ENCODE measurements around the gene CDK19. TPM values are rescaled to one million over a fixed set of nuclear protein-coding genes. Genes with fewer than 3 reads are reported as not detected.

The CDK19 gene
- total and polyA plus RNA-seq, 9 of the 15 experiments (the other 6 are each of a cell fraction or from before 2014, with no cell fraction given): 3.8 to 15.2 (median 7.4) TPM

DNA sequence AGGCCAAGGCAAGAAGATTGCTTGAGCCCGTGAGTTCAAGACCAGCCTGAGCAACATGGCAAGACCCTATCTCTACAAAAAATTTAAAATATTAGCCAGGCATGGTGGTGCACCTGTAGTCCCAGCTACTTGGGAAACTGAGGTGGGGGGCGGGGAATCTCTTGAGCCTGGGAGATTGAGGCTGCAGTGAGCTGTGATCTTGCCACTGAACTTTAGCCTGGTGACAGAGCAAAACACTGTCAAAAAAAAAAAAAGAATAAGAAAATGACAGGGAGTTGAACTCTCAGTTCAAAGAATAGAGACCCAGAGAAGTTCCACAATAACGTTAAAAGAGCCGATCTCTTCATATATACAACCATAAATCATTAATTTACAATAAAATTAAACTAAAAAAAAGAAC is 34.5 kb upstream of the CDK19 start:
- TF ChIP-seq, protein P1, sequence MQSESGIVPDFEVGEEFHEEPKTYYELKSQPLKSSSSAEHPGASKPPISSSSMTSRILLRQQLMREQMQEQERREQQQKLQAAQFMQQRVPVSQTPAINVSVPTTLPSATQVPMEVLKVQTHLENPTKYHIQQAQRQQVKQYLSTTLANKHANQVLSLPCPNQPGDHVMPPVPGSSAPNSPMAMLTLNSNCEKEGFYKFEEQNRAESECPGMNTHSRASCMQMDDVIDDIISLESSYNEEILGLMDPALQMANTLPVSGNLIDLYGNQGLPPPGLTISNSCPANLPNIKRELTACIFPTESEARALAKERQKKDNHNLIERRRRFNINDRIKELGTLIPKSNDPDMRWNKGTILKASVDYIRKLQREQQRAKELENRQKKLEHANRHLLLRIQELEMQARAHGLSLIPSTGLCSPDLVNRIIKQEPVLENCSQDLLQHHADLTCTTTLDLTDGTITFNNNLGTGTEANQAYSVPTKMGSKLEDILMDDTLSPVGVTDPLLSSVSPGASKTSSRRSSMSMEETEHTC (IDR thresholded peaks at IDR 0.05): no peak
- TF ChIP-seq ZNF347 (CRISPR knock-in tag; IDR thresholded peaks at IDR 0.05; ENCODE audit: low read depth) (no peak), ZNF274 (IDR thresholded peaks at IDR 0.05; ENCODE audit: borderline replicate concordance, low read depth, low read length) (no peak), ZNF764 (CRISPR knock-in tag; IDR thresholded peaks at IDR 0.05; ENCODE audit: low read depth) (no peak), ZNF644 (tag; IDR thresholded peaks at IDR 0.05; ENCODE audit: low read depth) (no peak)
- TF ChIP-seq, protein P2, sequence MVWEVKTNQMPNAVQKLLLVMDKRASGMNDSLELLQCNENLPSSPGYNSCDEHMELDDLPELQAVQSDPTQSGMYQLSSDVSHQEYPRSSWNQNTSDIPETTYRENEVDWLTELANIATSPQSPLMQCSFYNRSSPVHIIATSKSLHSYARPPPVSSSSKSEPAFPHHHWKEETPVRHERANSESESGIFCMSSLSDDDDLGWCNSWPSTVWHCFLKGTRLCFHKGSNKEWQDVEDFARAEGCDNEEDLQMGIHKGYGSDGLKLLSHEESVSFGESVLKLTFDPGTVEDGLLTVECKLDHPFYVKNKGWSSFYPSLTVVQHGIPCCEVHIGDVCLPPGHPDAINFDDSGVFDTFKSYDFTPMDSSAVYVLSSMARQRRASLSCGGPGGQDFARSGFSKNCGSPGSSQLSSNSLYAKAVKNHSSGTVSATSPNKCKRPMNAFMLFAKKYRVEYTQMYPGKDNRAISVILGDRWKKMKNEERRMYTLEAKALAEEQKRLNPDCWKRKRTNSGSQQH (CRISPR knock-in tag; IDR thresholded peaks at IDR 0.05): no peak
- TF ChIP-seq, protein P3, sequence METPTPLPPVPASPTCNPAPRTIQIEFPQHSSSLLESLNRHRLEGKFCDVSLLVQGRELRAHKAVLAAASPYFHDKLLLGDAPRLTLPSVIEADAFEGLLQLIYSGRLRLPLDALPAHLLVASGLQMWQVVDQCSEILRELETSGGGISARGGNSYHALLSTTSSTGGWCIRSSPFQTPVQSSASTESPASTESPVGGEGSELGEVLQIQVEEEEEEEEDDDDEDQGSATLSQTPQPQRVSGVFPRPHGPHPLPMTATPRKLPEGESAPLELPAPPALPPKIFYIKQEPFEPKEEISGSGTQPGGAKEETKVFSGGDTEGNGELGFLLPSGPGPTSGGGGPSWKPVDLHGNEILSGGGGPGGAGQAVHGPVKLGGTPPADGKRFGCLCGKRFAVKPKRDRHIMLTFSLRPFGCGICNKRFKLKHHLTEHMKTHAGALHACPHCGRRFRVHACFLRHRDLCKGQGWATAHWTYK (CRISPR knock-in tag; IDR thresholded peaks at IDR 0.05): no peak
- H3K27me3 ChIP-seq (ENCODE audit: control insufficient read depth in 2 of 2, insufficient read depth in 2 of 2, low read length in 2 of 2): peaks cover 0 to 3% of the 10 kb centered on the region in 2 experiments; a peak in 1 of 5 replicates
- DNase-seq (ENCODE audit: extremely low read depth in 1 of 4, low spot score in 3 of 4) (no peak), ATAC-seq (no peak), FAIRE-seq (no peak)
- H3K4me1 ChIP-seq (replicated peaks in 1 of 2; ENCODE audit: control insufficient read depth in 2 of 2, insufficient read depth in 2 of 2, low read length in 2 of 2): no peaks in the 10 kb centered on the region
- no peak overlapping the region for H3K9ac ChIP-seq (ENCODE audit: insufficient read depth in 1 of 2, low read depth in 2 of 2, low read length in 2 of 2)
- no peaks in the 10 kb centered on the region for H3K79me2 ChIP-seq (ENCODE audit: control insufficient read depth, insufficient read depth, low read length)
- in situ Hi-C loops (cut with MboI) (no loop called here), intact Hi-C loops (cut with micrococcal nuclease) (no loop called here)
- no peak overlapping the region for H3K4me2 ChIP-seq (ENCODE audit: insufficient read depth, low read length)
- no peak overlapping the region for H3K27ac ChIP-seq (ENCODE audit: extremely low read depth, low read depth, low read length)
- no peak overlapping the region for H2AFZ ChIP-seq (ENCODE audit: low read depth, low read length)
- POLR2A ChIA-PET: interaction anchor here (0.6 to 2.3 kb wide), 4 partner anchors 25 to 291 kb away, joined by 3 to 8 read pairs (median 4); partner anchors contain the start of gene AMD1
- no peaks in the 10 kb centered on the region for H3K36me3 ChIP-seq (ENCODE audit: control insufficient read depth, insufficient read depth, low read length)
- H3K9me3 ChIP-seq (replicated peaks; ENCODE audit: control insufficient read depth, insufficient read depth, low read depth, low read length): no peaks in the 10 kb centered on the region
- BruUV-seq (replicated peaks): no TSS peak
- no peaks in the 10 kb centered on the region for H4K20me1 ChIP-seq (replicated peaks; ENCODE audit: control insufficient read depth, insufficient read depth, low read length)
- CTCF ChIA-PET (ENCODE audit: low intra/inter-chr PET ratio): no interaction called here
- H3K4me3 ChIP-seq: no peak overlapping the region
- H3K9me1 ChIP-seq (ENCODE audit: control insufficient read depth, insufficient read depth, low read length): no peaks in the 10 kb centered on the region
- 9% methylated on average over 4 of the region's 4 CpGs for WGBS (ENCODE audit: insufficient coverage, low coverage, missing lambda C conversion rate)

Measured in K562 (cell line).